ENCODE data around the gene CAPN1.
"Not testable (repeated sequence)": the region's sequence is repeated elsewhere in the genome, so short reads cannot be mapped to it uniquely, and the experiment has no call there.

CAPN1 gene

DNA sequence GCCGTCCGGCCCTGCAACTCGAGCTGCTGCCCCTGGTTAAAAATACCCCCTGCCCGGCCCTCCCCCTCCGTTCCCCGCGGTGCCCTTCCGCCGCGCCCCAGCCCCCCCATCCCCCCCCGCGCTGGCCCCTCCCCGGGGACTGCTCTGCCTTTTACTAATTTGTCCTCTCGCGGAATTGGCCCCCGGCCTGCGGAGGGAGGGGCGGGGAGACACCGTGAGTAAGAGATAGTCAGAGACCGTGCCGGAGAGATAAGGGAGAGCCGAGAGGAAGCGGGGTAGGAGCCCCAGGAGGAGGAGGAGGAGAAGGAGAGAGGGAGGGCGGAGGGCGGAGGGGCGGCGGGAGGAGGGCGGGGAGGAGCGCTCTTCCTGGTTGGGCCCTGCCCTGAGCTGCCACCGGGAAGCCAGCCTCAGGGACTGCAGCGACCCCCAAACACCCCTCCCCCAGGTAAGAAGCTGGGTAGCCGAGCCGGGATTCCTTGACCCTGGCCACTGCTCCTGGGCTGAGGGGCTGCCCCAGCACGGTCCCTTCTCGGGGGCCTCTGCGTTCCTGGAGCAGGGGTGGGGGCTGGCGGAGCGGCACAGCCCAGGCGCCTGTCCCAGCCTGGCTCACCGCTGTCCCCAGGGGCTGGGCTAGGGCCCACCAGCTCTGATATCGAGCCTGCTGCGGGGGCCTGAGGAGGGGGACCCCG lies at the start of gene CAPN1:
TSS of gene CAPN1 (plus strand) at position 360 of the 689 bp plus-strand sequence. CDS start 774 bp downstream, outside the sequence.
- DNase-seq: peak; percentile 53

- DNase-seq: no peak
Observed at GRCh38 chr11:65132238-65132987, 49.3 kb upstream of the CAPN1 start.

- no peak for DNase-seq
Observed at GRCh38 chr11:65132988-65133700, 48.6 kb upstream of the CAPN1 start.

- DNase-seq: no peak
Observed at GRCh38 chr11:65133724-65134123, 48.0 kb upstream of the CAPN1 start.

DNA sequence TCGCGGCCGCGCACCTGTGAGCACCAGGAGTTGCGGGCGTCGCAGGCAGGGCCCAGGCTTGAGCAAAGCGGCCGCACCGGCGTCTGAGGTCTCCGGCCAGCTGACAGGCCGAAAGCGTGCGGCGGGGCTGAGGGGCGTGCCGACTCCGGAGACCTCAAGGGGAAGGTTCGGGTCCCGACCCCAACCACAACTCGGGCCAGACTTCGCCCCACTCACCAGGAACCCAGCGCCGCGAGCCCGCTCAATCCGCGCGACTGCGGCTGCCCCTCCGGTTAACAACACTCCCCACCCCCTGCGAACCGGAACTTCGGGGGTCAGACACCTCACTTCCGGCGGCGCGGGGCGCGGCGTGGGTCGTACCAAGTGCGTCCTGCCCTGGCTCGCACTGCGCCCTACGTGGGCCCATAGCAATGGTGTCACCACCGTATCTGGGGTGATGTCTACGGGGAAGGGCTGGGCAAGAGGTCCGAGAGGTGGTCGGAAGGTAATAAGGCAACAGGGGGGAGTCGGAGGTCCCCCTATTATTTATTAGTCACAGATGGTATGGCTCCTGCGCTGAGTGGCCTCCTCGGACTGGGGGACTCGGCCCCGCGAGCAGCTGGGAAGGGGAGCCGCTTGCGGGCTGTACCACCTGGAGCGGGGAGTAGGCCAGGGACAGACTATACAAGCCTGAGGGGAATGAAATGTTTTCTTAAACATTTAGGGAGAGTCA lies 47.3 kb upstream of the CAPN1 start, which contains the start of gene SYVN1:
TSS of gene SYVN1 (minus strand) at position 280 of the 712 bp plus-strand sequence. CDS start 918 bp downstream, outside the sequence.
- peak; percentile 87 for DNase-seq

GRCh38 chr11:65134952-65135632 lies 46.6 kb upstream of the CAPN1 start:
- DNase-seq: peak; percentile 73

DNA sequence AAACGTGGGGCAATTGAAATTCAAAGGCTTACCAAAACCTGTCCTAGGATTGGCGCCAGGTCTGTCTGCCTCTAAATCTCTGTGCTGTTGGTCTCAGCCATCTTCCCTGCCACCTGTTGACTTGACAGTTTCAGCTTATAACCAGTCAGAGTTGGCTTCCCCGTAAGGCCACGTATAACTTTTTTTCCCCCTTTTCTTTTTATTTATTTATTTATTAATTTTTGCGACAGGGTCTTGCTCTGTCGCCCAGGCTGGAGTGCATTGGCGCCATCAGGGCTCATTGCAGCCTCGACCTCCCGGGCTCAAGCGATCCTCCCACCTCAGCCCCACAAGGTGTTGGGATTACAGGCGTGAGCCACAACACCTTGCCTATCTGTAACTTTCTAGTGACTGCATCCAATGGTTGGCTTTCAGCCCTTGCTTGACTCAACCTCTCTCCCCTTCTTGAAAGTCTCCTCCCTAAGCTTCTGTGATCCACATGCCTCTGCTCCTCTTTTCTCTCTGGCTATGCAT lies 46.0 kb upstream of the CAPN1 start:
- no peak for DNase-seq

DNA sequence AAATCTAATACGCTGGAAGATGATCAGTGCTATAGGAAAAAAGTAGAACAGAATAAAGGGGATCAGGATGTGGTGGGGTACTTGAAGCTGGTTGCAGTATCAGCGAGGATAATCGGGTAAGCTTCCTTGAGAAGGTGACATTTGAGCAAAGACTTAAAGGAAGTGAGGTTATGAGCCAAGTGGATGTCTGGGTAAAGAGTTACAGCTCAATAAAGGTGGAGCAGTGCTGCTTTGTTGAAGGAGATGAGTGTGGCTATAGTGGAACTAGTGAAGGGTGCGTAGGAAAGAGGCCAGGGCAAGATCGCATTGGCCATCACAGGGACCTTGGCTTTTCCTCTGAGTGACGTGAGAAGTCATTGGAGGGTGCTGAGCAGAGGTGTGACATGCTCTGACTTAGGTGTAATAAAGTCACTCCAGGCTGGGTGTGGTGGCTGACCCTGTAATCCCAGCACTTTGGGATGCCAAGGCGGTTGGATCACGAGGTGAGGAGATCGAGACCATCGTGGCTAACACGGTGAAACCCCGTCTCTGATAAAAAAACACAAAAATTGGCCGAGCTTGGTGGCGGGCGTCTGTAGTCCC lies 45.1 kb upstream of the CAPN1 start:
- no peak for DNase-seq

- no peak for DNase-seq
Observed at GRCh38 chr11:65141896-65142494, 39.7 kb upstream of the CAPN1 start.

- DNase-seq: no peak
Observed at GRCh38 chr11:65147352-65148075, 34.2 kb upstream of the CAPN1 start.

DNA sequence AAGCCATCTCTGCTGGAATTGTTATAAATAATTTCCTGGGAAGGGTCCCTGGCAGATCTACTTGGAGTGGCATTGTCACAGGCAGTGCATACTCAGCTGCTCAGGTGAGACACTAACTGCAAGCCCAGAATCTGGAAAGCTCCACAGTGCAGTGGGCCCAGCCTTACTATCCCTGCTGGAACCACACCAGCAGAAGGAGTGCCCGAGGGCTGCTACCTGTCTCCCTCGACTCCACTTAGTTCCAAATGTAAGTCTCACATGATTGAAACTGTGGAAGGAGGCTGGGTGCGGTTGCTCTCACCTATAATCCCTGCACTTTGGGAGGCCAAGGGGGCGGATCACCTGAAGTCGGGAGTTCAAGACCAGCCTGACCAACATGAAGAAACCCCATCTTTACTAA lies 33.1 kb upstream of the CAPN1 start:
- no peak for DNase-seq

- not testable (repeated sequence) for DNase-seq
Observed at GRCh38 chr11:65150131-65150508, 31.6 kb upstream of the CAPN1 start.

DNA sequence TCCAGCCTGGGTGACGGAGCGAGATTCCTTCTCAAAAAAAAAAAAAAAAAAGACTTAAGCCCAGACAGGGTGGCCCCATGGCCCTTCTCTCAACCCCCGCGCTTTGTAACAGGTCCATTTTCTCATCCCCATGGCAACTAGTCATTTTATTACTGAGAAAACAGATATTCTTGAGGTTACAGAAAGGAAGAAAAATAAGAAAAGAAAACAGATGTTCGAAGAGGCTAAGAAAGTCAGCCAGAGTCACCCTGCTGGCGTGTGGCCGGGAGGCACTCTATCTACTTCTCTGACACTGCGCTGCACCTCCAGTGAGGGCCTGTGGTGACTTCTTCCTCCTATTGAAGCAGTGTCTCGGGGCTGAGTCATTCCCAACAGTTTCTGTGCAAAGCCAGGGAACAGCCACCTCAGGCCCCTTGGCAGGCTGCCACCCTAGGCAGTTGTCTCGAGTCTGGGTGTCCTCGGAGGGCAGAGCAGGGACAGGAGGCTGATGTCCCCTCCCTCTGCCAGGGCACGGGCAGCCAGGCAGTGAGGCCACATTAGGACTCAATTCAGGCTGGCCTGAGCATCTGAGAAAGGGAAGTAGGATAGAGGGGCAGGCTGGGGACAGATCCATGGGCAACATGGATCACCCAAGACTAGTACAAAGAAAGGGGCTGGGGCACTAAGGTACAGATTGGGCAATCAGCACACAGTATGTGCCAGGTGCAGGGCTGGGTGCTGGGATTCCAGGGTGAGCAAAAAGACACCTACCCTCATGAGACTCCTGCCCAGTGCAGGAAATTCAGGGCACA lies 31.0 kb upstream of the CAPN1 start:
- no peak for DNase-seq

DNA sequence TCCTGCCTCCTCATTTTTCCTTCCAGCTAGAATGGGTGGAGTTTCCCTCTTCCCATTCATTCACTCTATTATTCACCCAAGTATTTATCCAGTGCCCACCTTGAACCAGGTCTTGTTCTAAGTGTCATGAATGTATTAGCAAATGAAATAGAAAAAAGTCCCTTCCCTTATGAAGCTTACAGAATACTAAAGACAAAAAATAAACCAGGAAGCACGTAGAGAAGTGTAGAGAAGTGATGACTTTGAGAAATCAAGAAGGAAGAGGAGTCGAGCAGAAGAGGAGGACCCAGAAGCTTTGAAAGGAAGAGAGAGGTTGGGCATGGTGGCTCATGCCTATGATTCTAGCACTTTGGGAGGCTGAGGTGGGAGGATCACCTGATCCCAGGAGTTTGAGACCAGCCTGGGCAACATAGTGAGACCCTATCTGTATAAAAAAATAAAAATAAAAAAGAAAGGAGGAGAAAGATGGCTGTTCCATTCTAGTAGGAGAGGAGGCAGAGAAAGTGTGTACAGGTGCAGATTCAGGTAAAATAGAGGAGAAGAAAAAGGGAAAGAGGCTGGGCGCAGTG lies 30.3 kb upstream of the CAPN1 start:
- no peak for DNase-seq

- DNase-seq: no peak
Observed at GRCh38 chr11:65152122-65152521, 29.6 kb upstream of the CAPN1 start.

- DNase-seq: no peak
Observed at GRCh38 chr11:65156256-65156655, 25.5 kb upstream of the CAPN1 start.

DNA sequence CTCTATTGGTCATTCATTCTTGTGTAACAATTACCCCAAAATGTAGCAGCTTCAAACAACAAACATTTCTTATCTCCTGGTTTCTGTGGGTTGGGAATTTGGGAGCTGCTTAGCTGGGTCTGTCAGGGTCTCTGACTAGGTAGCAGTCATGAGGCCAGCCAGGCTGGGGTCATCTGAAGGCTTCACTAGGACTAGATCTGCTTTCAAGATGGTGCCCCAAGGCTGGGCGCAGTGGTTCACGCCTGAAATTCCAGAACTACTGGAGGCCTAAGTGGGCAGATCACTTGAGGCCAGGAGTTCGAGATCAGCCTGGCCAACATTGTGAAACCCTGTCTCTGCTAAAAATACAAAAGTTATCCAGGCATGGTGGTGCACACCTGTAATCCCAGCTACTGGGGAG lies 24.8 kb upstream of the CAPN1 start:
- no peak for DNase-seq

DNA sequence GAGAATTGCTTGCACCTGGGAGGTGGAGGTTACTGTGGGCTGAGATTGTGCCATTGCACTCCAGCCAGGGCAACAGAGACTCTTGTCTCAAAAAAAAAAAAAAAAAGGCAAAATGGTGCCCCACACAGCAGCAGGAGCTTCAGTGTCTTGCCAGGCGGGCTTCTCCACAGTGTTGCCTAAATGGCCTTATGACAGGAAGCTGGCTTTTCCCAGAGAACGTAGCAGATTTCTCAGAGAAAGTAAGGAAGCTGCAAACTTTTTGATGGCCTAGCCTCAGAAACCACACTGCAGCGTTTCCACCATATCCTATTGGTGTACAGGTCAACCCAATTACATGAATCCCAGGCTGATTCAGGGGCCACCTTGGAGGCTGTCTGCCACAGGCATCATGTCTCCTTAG lies 24.4 kb upstream of the CAPN1 start:
- DNase-seq: no peak

- no peak for DNase-seq
Observed at GRCh38 chr11:65159012-65159411, 22.7 kb upstream of the CAPN1 start.

Data from activated CD4-positive, alpha-beta T cell treated with anti-CD3 and anti-CD28 coated beads for 1 hour (primary cell).